ENCODE results near the gene BTBD9.

Gene BTBD9

DNA sequence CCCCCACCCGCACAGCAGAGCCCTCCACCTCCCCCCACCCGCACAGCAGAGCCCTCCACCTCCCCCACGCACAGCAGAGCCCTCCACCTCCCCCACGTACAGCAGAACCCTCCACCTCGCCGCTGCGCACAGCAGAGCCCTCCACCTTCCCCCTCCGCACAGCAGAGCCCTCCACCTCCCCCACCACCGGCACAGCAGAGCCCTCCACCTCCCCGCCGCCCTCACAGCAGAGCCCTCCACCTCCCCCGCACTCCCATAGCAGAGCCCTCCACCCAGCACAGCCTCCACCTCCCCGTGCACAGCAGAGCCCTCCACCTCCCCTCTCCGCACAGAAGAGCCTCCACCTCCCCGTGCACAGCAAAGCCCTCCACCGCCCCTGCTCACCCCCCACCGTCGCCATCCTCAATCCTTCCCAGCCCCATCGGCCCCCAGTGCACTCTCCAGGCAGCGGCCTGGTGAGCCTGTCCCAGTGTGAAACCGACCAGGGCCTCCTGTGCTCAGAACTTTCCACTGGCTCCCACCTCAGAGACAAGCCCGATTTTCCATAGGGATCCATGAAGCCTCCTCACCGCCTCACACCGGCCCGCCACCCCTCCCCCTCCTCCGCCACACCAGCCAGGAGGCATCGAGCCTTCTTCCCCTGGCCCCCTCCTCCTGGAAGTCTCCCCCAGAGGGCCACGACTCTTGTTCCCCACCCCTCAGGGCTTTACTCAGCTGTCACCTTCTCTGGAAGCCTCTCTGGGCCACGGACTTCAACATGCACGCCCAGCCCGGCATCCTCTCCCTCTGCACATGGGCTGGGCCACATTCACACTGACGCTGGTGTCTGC is 473.1 kb downstream of the BTBD9 start:
- Histone ChIP-seq H3K4me3 (replicated peaks; ENCODE audit: low read depth, low read length) (no peak overlapping the region), H3K36me3 (ENCODE audit: control insufficient read depth, insufficient read depth, low read length) (no peaks in the 10 kb centered on the region; the same call in 1 of the 2 replicates), H3K27me3 (replicated peaks; ENCODE audit: control insufficient read depth, insufficient read depth, low read length) (no peaks in the 10 kb centered on the region)
- no peak for DNase-seq (ENCODE audit: extremely low read depth, insufficient read length)
- TF ChIP-seq, protein P1, sequence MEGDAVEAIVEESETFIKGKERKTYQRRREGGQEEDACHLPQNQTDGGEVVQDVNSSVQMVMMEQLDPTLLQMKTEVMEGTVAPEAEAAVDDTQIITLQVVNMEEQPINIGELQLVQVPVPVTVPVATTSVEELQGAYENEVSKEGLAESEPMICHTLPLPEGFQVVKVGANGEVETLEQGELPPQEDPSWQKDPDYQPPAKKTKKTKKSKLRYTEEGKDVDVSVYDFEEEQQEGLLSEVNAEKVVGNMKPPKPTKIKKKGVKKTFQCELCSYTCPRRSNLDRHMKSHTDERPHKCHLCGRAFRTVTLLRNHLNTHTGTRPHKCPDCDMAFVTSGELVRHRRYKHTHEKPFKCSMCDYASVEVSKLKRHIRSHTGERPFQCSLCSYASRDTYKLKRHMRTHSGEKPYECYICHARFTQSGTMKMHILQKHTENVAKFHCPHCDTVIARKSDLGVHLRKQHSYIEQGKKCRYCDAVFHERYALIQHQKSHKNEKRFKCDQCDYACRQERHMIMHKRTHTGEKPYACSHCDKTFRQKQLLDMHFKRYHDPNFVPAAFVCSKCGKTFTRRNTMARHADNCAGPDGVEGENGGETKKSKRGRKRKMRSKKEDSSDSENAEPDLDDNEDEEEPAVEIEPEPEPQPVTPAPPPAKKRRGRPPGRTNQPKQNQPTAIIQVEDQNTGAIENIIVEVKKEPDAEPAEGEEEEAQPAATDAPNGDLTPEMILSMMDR (IDR thresholded peaks at IDR 0.05; ENCODE audit: insufficient read depth, low read length, poor library complexity, severe bottlenecking) = no peak

GRCh38 chr6:38164671-38165108 is 475.0 kb downstream of the BTBD9 start:
- Histone ChIP-seq H3K27me3 (replicated peaks; ENCODE audit: control insufficient read depth, insufficient read depth, low read length) (no peaks in the 10 kb centered on the region), H3K36me3 (ENCODE audit: control insufficient read depth, insufficient read depth, low read length) (no peaks in the 10 kb centered on the region; the same call in none of the 2 replicates), H3K4me3 (replicated peaks; ENCODE audit: low read depth, low read length) (no peak overlapping the region)
- TF ChIP-seq, protein P1 (IDR thresholded peaks at IDR 0.05; ENCODE audit: insufficient read depth, low read length, poor library complexity, severe bottlenecking) = no peak
- DNase-seq (ENCODE audit: extremely low read depth, insufficient read length) = no peak

- no peaks in the 10 kb centered on the region for H3K27me3 ChIP-seq (replicated peaks; ENCODE audit: control insufficient read depth, insufficient read depth, low read length)
- DNase-seq (ENCODE audit: extremely low read depth, insufficient read length) = no peak
- TF ChIP-seq, protein P1 (IDR thresholded peaks at IDR 0.05; ENCODE audit: insufficient read depth, low read length, poor library complexity, severe bottlenecking) = no peak
- H3K36me3 ChIP-seq (ENCODE audit: control insufficient read depth, insufficient read depth, low read length) = no peaks in the 10 kb centered on the region; the same call in none of the 2 replicates
- H3K4me3 ChIP-seq (replicated peaks; ENCODE audit: low read depth, low read length) = no peak overlapping the region
Measured at GRCh38 chr6:38164131-38164481, 475.6 kb downstream of the BTBD9 start.

GRCh38 chr6:38163186-38164130 is 476.3 kb downstream of the BTBD9 start:
- Histone ChIP-seq H3K27me3 (replicated peaks; ENCODE audit: control insufficient read depth, insufficient read depth, low read length) (no peaks in the 10 kb centered on the region), H3K4me3 (replicated peaks; ENCODE audit: low read depth, low read length) (no peak overlapping the region), H3K36me3 (ENCODE audit: control insufficient read depth, insufficient read depth, low read length) (no peaks in the 10 kb centered on the region; the same call in 1 of the 2 replicates)
- TF ChIP-seq, protein P1 (IDR thresholded peaks at IDR 0.05; ENCODE audit: insufficient read depth, low read length, poor library complexity, severe bottlenecking) = no peak
- no peak for DNase-seq (ENCODE audit: extremely low read depth, insufficient read length)

- H3K4me3 ChIP-seq (replicated peaks; ENCODE audit: low read depth, low read length) = no peak overlapping the region
- TF ChIP-seq, protein P1 (IDR thresholded peaks at IDR 0.05; ENCODE audit: insufficient read depth, low read length, poor library complexity, severe bottlenecking) = no peak
- DNase-seq (ENCODE audit: extremely low read depth, insufficient read length) = no peak
- no peaks in the 10 kb centered on the region for H3K27me3 ChIP-seq (replicated peaks; ENCODE audit: control insufficient read depth, insufficient read depth, low read length)
- no peaks in the 10 kb centered on the region; the same call in 1 of the 2 replicates for H3K36me3 ChIP-seq (ENCODE audit: control insufficient read depth, insufficient read depth, low read length)
Measured at GRCh38 chr6:38162493-38163185, 477.1 kb downstream of the BTBD9 start.

All from GM06990 (cell line).